Measurements from ENCODE around the gene FRY. TPM values are rescaled to one million over a fixed set of nuclear protein-coding genes. Genes with fewer than 3 reads are reported as not detected.

FRY gene
- total RNA-seq, 4 donors from 2014 or later: 99.5 to 285 (median 158) TPM

DNA sequence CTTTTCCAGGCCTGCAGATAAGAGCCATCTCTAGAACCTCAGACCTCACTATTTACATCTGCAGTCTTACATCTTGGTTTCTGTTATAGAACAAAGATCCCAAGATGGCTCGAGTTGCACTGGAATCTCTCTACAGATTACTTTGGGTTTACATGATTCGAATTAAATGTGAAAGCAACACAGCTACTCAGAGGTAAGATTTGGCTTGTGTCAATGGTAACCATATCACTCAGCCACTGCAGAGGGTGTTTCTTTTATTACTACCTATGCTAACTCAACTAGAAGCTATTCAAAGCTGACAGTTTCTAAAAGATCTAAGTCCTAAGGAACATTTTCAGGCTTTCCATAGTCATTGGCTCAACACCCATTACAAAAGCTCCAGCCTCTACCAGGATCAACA lies 115.6 kb downstream of the FRY start:
- Histone ChIP-seq H3K4me1 (peaks cover 5 to 35% (median 16%) of the 10 kb centered on the region in 3 donors), H3K27me3 (no peaks in the 10 kb centered on the region), H3K9me3 (no peaks in the 10 kb centered on the region), H3K4me3 (no peak overlapping the region), H3K36me3 (no peaks in the 10 kb centered on the region), H3K27ac (no peak overlapping the region)
- TF ChIP-seq POLR2AphosphoS5 (IDR thresholded peaks at IDR 0.05): no peak
- TF ChIP-seq, protein P1, sequence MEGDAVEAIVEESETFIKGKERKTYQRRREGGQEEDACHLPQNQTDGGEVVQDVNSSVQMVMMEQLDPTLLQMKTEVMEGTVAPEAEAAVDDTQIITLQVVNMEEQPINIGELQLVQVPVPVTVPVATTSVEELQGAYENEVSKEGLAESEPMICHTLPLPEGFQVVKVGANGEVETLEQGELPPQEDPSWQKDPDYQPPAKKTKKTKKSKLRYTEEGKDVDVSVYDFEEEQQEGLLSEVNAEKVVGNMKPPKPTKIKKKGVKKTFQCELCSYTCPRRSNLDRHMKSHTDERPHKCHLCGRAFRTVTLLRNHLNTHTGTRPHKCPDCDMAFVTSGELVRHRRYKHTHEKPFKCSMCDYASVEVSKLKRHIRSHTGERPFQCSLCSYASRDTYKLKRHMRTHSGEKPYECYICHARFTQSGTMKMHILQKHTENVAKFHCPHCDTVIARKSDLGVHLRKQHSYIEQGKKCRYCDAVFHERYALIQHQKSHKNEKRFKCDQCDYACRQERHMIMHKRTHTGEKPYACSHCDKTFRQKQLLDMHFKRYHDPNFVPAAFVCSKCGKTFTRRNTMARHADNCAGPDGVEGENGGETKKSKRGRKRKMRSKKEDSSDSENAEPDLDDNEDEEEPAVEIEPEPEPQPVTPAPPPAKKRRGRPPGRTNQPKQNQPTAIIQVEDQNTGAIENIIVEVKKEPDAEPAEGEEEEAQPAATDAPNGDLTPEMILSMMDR (IDR thresholded peaks at IDR 0.05): no peak
- no peak for TF ChIP-seq POLR2A (IDR thresholded peaks at IDR 0.05)
- TF ChIP-seq EP300 (IDR thresholded peaks at IDR 0.05): no peak
- no peak for ATAC-seq
- 88% methylated on average over 2 of the region's 2 CpGs for WGBS, 2 donors (ENCODE audit: low coverage in 1 of 2)

DNA sequence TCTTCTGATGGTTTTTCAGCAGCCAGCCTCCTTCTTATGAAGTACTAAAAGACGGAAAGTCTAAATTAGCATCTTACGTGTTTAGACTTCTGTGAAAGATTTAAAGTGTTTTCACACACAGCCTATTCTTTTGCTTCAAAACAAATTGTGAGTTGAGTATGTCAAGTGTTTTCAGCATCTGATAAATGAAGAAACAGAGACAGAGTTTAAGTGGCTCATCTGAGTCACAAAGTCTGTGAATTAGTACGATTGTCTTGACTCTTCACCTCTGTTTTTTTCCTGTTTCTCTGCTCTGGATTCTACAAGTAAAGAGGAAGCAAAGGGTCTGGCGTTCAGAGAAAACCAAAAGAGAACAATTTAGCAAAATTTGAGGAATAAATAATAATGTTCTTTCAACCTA lies 116.4 kb downstream of the FRY start:
- Histone ChIP-seq H3K36me3 (no peaks in the 10 kb centered on the region), H3K27me3 (no peaks in the 10 kb centered on the region), H3K9me3 (no peaks in the 10 kb centered on the region), H3K4me3 (no peak overlapping the region), H3K27ac (peak overlapping the region in 3 of 4 donors; percentile 9 to 40 (median 29)), H3K4me1 (peaks cover 5 to 35% (median 16%) of the 10 kb centered on the region in 3 donors)
- 36 to 42% methylated on average over 3 to 4 of the region's 4 CpGs for whole genome bisulfite sequencing, 2 donors (ENCODE audit: low coverage in 1 of 2)
- no peak for ATAC-seq
- TF ChIP-seq, protein P1 (IDR thresholded peaks at IDR 0.05): no peak
- TF ChIP-seq EP300 (IDR thresholded peaks at IDR 0.05) (no peak), POLR2AphosphoS5 (IDR thresholded peaks at IDR 0.05) (no peak), POLR2A (IDR thresholded peaks at IDR 0.05) (no peak)

DNA sequence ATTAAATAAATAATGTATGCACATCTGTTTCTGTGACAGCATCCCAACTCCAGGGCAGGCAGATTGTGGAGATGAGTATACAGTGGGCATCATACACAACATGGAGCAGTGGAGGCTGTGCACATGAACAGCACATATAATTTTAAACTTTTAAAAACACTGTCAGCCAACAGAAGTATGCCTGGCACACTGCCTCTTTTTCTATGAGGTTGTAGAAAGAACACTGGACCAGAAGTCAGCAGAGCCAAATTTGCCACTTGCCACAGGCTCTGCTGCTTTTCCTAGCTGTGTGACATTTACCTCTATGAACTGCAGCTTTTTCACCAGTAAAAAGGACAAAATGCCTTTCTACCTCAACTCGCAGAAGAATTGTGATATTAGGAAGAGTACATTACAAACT lies 118.7 kb downstream of the FRY start:
- peak; percentile 65 for ATAC-seq
- no peaks in the 10 kb centered on the region for H3K9me3 ChIP-seq
- no peaks in the 10 kb centered on the region for H3K27me3 ChIP-seq
- WGBS, 2 donors (ENCODE audit: low coverage in 1 of 2): 44 to 57% methylated on average over 1 of the region's 1 CpG
- H3K36me3 ChIP-seq: no peaks in the 10 kb centered on the region
- no peak for TF ChIP-seq EP300 (IDR thresholded peaks at IDR 0.05)
- TF ChIP-seq POLR2A (IDR thresholded peaks at IDR 0.05): no peak
- TF ChIP-seq, protein P1 (IDR thresholded peaks at IDR 0.05): no peak
- no peak for TF ChIP-seq POLR2AphosphoS5 (IDR thresholded peaks at IDR 0.05)
- H3K27ac ChIP-seq: peak overlapping the region; percentile 52 to 88 (median 74)
- H3K4me3 ChIP-seq: no peak overlapping the region
- H3K4me1 ChIP-seq: peaks cover 5 to 35% (median 16%) of the 10 kb centered on the region in 3 donors

DNA sequence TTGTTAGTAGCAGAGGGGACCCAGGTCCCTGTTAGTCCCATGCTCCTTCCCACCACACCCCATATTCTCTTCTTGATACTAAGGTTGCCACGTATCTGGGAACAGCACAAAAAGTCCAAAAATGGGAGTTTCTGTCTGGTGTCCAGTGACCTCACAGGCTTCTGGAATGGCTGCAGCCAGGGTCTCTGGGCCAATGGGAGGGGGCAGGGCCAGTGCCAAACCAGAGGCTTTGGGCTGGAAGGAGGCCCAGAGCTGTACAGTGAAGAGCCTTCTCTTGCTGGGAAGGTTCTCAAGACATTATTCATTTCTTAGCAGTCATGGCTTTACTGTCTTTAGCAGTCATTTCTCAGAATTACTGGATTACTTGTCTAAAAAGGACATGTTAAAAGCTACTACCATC lies 119.2 kb downstream of the FRY start:
- Histone ChIP-seq H3K4me1 (peaks cover 5 to 35% (median 16%) of the 10 kb centered on the region in 3 donors), H3K4me3 (no peak overlapping the region), H3K36me3 (no peaks in the 10 kb centered on the region), H3K9me3 (no peaks in the 10 kb centered on the region), H3K27ac (peak overlapping the region; percentile 52 to 88 (median 74)), H3K27me3 (no peaks in the 10 kb centered on the region)
- ATAC-seq: peak; percentile 93
- peak; percentile 48 for TF ChIP-seq POLR2AphosphoS5 (IDR thresholded peaks at IDR 0.05)
- TF ChIP-seq, protein P1 (IDR thresholded peaks at IDR 0.05): no peak
- WGBS, 2 donors (ENCODE audit: low coverage in 1 of 2): 0 to 20% methylated on average over 1 of the region's 1 CpG

DNA sequence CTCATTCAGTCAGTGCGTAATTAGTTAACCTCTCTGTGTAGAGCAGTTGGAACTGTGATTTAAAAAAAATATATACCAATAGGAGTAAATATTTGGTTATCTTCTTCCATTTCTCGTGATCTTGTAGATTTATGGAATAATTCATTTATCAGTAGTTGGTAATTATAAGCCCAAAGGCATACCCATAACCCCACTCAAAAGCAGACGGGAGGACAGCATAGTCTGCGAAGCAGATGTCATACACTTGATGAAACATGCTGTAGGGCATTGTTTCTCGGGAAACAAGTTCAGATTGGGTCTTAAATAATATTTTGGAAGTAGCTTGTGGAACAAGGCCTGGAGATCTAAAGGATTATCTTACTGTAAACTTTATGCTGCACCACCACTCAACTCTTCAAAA lies 119.7 kb downstream of the FRY start:
- WGBS, 2 donors (ENCODE audit: low coverage in 1 of 2): 86 to 88% methylated on average over 5 of the region's 5 CpGs

More for the DNA sequence above, 119.7 kb downstream of the FRY start:
- Histone ChIP-seq H3K9me3 (no peaks in the 10 kb centered on the region), H3K4me3 (no peak overlapping the region), H3K4me1 (peaks cover 5 to 35% (median 16%) of the 10 kb centered on the region in 3 donors), H3K27ac (peak overlapping the region; percentile 52 to 75 (median 62)), H3K36me3 (no peaks in the 10 kb centered on the region), H3K27me3 (no peaks in the 10 kb centered on the region)
- TF ChIP-seq, protein P1 (IDR thresholded peaks at IDR 0.05): no peak
- TF ChIP-seq POLR2A (IDR thresholded peaks at IDR 0.05): no peak
- TF ChIP-seq POLR2AphosphoS5 (IDR thresholded peaks at IDR 0.05): no peak
- no peak for TF ChIP-seq EP300 (IDR thresholded peaks at IDR 0.05)
- no peak for ATAC-seq

All from gastroesophageal sphincter (tissue), 4 donors.